NCI-H2081 (cell line): ENCODE measurements around the gene MMRN1.

Source experiments
- DNase-seq, 2 experiments: peaks; one replicate each; lab custom pipeline; 2025; lab: John Stamatoyannopoulos, UW

MMRN1 gene

DNA sequence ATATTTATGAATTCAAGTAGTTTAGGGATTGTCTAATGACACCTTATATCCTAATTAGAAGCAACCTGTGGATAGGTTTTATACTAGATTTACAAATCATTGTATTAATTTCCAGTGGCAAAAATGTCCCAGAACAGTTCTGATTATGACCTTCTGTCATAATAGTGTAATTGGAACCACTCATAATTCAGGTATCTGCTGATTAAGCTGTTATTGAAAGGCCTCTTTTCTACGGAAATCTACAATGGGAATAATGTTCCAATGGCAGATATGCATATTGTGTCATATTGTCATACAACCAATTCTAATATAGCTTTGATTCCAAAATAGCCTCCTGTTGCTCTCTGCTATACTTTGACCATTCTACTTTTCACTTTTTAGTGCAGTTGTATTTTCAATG is 19.0 kb downstream of the MMRN1 start:
- no peak for DNase-seq

GRCh38 chr4:89914609-89915550 is 20.2 kb downstream of the MMRN1 start:
- DNase-seq, result peak in 1 of 2 experiments; percentile 36

- no peak for DNase-seq
Observed at GRCh38 chr4:89915937-89916336, 21.3 kb downstream of the MMRN1 start.

- peak in 1 of 2 experiments; percentile 21 for DNase-seq
Observed at GRCh38 chr4:89922848-89923416, 28.3 kb downstream of the MMRN1 start.

DNA sequence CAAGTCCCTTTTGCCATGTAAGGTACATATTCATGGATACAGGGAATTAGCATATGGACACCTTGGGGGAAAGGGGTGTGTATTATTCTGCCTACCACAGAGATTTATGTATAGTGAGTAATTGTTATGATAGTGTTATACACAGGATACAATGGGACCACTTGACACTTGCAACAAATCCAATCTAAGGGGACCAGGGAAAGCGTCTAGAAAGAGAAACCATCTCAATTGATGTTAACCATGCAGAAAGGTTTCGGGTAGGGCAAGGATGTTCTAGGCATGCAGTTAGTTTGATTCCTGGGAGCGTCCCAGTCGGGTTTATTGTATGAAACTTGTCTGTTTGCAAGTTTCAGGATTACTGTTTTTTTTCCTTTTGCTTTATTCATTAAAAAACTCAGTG is 34.2 kb downstream of the MMRN1 start:
- DNase-seq, result no peak

DNA sequence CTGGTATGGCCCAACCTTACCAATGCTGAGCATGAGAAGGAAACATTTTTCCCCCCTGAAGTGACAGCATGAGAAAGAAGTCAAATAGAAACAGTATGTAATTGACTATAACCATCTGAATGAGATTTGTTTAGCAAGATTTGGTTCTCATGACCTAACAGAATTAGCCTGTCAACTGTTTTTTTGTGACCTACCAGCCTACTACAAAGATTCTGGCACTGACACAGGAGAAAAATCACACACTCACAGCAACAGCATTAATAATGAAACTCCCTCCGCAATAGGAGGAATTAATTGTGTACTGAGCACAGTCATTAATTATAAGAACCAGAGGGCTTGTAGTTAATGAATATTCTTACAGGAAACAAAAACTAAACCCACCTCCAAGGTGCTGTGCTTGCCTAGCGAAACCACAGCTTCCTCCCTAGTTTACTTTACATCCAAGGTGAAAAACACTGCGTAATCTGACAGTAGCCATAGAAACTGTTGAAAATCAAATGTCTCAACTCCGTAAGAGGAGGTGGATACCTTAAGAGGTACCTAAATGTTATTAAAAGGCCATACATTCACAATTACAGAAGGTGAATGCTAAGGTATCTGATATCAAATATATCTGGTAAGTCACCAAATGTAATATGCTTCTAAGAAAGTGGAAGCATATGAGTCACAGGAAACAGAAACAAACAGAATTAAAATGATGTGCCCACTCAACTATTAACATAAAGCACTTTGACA is 34.9 kb downstream of the MMRN1 start:
- no peak for DNase-seq

GRCh38 chr4:89939546-89939945 is 44.9 kb downstream of the MMRN1 start:
- DNase-seq, result peak in 1 of 2 experiments; percentile 52

DNA sequence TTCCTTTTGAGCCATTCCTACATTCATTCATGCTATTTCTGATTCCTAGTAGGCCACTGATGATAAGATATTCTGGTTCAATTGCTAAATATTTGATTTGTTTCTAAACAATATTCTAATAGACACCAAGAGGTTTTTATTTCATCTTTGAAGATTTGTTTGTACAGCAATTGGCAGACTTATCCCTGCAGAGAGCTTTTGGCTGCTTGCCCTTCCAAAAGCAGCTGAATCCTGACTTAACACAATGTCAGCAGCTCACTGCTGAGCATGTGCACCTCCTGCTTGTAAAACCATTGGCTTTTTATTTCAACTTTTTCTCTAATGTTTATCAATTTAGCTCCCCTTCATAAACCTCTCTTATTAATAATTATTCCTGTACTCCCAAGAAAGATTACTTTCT is 45.3 kb downstream of the MMRN1 start:
- DNase-seq, result peak; percentile 50 to 90

DNA sequence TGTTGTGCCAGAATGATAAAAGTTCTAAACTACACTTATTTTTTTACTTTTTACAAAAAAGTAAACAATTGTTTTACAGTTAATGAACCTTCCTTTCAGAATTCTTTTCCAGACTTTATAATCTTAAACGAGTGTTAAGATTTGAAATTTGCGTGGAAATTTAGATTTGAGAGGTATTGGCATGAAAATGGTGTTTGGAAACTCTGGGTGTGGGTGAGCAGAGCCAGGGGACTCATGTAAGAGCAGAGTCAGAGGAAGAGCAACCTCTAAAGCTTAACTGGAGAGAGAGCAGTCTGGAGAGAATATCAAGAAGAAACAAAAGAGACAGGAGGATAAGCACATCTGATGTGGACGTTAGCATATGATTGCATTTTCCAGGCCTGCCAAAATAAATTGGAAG is 48.2 kb downstream of the MMRN1 start:
- DNase-seq, result no peak

DNA sequence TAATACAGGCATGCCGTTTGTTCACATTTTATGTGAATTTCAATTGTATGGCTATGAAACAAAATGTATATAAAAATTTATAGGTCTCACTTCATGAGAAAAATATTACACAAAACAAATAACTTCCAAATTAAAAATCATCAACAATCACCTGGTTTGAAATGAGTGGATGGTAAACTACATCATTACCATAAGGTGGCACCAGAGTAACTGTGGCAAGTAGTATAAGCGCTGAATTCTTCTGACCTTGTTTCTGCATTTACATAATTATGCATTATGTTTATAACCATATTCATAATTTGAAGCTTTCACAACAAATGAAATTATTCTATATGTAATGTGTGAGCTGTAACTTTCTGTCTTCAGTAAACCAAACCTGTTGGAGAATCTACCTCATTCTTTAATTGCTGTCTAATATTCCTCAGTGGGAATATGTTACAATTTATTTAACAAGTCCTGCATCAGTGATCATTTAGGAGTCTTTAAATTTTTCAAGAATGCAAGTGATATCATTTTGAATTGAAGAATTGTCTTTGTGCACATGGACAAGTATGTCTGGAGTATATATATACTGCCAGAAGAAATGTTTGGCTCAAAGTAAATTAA is 55.2 kb downstream of the MMRN1 start:
- DNase-seq, result no peak

DNA sequence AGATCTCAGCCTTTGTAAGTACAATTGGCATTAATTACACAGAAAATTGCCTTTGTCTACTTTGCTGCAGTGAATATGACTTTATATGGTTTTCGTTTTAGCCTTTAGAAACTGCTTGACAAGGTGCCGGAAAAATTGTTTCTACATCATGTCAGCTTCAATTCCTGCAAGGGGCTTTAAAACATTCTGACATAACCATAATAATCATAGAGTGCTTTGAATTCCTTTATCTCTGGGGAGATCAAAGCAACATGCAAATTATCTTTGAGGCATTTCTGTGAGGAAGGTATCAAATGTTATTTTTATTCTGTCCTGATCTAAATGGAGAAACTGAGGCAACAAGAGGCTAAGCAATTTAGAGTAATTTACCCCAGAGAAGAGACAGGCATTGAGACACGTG is 57.8 kb downstream of the MMRN1 start:
- DNase-seq, result no peak

GRCh38 chr4:89954906-89955695 is 60.4 kb downstream of the MMRN1 start:
- DNase-seq, result no peak

DNA sequence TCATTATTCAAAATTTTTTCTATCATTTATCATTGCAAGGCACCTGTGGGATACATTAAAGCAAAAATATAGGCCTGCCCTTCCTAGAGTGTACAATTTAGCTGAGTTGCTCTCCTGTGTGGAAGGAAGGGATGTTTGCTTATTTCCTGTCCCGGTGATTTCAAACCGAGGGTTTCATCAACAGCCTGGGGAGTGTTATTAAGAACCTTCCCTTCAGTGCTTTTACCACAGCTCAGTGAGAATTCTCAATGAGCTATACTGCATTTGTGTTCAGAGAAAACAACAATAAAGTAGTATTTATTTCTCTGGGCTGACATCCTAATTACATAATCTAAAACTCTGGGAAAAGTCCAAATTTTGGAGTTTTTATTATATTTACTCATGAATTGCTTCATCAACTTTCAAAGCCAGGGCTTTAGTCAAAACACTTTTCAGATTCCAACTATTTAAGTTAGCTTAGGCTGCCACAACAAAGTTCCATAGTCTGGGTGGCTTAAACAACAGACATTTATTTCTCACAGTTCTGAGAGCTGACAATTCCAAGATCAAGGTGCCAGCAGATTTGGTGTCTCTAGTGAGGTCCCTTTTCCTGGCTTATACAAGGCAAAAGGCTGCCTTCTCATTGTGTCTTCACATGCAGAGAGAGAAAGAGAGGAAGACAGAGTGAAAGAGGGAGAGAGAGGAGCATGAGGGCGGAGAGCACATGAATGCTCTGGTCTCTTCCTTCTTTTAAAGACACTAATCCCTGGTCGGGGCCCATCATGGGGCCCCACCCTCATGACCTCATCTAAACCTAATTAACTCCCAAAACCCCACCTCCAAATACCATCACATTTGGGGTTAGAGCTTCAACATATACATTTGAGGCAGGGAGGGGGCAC is 62.6 kb downstream of the MMRN1 start:
- DNase-seq, result peak in 1 of 2 experiments; percentile 39

DNA sequence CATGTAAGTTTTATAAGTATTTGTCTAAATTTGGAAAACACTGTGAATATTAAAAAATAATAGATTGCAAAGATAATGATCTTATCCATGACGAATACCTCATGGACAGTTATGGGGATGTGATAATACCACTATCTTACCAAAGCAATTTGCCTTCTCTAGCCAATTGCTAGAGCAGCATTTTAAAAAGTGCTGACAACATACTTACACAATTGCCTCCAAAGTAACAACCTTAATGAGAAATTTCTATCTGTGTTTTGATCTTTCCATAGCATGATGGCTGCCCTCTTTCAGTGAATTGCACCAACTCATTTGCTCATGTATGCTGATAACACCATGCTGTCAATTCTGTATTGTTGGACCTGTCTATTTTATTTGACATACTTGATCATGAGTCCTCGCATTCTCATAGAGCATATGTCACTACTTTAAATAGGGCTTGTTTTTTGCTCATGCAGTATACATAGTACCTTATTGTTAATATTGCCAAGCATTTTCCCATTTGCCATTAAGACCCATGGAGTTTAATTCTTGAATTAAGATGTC is 87.2 kb downstream of the MMRN1 start:
- no peak for DNase-seq

GRCh38 chr4:89988268-89988667 is 93.6 kb downstream of the MMRN1 start:
- no peak for DNase-seq

- DNase-seq, result no peak
Observed at GRCh38 chr4:89992744-89993143, 98.1 kb downstream of the MMRN1 start.

DNA sequence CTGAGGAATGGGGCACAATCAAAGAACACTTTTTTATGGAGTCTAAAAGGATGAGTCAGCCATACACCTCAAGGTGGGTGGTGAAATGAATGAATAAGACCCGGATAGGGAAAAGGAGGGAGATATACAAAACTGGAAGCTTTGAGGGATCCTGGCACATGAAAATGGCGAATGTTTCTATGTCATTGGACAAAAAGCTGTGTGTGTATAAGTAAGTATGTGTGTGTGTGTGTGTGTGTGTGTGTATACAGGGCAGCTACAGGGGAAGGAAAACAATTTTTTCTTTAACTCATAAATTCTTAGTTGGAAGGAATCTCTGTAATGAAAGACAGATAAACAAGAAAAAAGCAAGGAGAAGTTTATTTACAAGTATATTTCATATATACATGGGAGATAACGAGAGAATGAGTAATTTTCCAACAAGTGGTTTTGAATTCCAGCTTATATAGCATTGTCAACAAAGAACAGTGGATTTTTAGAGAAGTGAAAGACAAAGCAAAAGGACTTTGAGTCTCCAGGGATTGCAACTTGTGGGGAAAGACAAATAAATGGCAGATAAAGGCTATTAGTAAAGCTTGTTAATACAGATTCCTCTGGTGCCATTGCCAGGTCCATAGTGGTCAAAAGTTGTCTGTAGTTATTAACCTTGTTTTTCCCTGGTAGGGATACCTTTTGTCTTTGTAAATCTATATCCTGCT is 99.7 kb downstream of the MMRN1 start:
- DNase-seq, result no peak

DNA sequence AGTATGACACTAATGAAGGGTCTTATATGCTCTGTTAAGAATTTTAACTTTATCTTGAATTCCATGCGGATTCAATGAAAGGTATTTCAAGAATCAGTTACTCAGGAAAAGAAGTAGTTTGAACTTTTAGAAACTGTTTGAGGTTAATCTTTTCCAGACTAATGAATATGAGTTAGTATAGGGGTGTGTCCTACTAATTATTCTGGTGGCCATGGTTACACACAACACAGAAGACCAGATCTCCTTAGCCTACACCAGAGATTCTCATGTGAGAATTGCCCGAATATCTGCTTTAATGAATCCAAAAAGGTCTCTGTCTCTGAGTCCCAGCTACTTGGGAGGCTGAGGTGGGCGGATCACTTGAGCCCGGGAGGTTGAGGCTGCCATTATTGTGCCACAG is 100.4 kb downstream of the MMRN1 start:
- DNase-seq, result no peak

- no peak for DNase-seq
Observed at GRCh38 chr4:89995814-89996213, 101.2 kb downstream of the MMRN1 start.
